NCI-H146 treated with DMSO at 0.1 percent for 48 hours (cell line): Measurements from ENCODE around the gene DCP2.

Source experiments
- DNase-seq: peaks from one replicate; lab custom pipeline; 2025; ENCODE audit not compliant: unreplicated experiment; lab: John Stamatoyannopoulos, UW

DCP2 gene

GRCh38 chr5:113042491-113043243, 66.1 kb downstream of the DCP2 start:
- DNase-seq = no peak

DNA sequence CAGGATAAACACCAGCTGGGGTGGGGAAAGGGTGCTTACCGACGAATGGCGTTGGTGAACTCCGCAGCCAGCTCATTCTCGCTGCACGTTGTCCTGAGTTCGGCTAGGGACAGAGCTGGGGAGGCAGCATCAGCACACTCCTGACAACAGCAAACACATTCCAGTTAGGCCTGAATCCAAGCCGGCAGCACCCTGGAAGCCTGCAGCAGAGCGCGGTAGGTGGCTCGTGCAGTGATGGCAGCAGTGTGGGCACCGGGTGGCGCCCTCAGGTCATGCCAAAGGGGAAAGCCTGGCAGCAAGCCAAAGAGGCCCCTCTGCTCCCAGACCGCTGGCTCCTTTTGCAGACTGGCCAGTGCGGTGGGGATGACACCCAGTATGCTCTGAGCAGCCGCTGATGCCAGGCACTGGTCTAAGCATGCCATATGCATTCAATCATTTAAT, 66.9 kb downstream of the DCP2 start:
- DNase-seq = no peak

- DNase-seq = no peak
Observed at GRCh38 chr5:113044776-113045465, 68.3 kb downstream of the DCP2 start.

- DNase-seq = no peak
Observed at GRCh38 chr5:113047234-113047633, 70.6 kb downstream of the DCP2 start.

- no peak for DNase-seq
Observed at GRCh38 chr5:113047733-113048652, 71.4 kb downstream of the DCP2 start.

DNA sequence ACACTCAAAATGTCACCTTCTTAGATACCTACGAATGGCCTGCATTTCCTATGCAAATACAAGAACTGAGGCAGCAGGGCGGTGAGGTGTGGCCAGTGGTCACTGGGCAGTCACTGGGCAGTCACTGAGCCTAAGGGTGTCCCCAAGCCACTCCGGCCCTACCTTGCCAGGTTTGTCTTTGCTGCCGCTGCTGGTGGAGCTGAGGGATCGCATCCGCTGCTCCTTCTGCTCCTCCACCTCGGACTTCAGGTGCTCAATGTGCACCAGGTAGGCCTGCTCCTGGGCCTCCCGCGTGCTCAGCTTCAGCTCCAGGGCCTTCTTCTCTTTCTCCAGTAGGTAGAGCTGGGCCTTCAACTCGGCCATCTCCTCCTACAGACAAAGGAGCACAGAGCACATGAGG, 72.3 kb downstream of the DCP2 start:
- DNase-seq = no peak

DNA sequence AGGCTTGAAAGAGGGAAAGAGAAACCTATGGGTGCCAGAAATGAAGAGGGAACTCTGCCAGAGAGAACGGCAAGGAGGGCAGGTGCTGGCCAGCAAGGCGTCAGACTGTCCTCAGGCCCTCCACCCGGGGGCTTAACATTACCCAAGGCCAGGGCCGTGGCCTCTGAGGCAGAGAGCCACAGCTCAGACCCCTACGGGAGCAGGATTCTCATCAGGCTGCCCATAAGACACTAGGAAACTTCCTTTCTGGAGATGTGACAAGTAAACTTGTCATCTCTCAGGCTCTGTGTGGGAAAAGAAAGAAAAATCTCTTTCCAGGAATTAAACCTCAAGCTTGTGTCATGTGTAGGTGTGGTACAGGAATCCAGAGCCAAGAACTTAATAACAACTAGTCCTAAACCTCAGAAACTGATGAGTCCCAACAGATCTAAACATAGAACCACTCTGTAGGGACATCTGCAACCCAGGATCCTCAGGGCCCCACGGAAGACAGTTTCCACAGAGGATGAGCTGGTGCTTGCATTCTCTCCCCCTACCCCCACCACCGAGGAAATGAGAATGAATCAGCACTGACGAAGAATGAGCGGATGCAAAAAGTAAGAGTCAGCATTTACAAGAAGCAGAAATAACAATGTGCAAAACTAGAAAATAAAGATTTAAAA, 74.3 kb downstream of the DCP2 start:
- no peak for DNase-seq

- DNase-seq = no peak
Observed at GRCh38 chr5:113052041-113052795, 75.6 kb downstream of the DCP2 start.

DNA sequence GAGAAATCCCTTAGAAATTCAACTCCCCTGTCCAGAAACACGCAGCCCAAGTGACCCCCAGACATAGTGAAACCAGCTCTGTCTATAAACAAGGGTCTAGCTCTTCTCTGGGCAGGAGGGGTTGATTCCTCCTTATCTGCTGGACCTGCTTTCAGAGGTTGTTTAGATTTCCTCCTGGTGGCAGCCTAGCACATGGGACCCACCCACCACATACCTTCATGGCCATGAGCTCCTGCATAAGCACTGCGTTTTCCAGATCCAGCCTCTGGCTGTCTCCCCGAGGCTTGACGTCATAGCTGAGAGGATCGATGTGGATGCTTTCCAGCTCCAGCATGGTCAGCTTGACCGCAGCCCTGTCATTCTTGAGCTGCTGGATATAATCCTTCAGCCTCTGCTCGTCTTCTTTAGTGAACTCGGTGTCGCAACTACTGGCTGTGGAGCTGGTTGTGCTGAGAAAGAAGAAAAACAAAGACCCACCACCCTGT, 77.0 kb downstream of the DCP2 start:
- DNase-seq = no peak

GRCh38 chr5:113054899-113055298, 78.3 kb downstream of the DCP2 start:
- DNase-seq = no peak

- no peak for DNase-seq
Observed at GRCh38 chr5:113056988-113057387, 80.4 kb downstream of the DCP2 start.

DNA sequence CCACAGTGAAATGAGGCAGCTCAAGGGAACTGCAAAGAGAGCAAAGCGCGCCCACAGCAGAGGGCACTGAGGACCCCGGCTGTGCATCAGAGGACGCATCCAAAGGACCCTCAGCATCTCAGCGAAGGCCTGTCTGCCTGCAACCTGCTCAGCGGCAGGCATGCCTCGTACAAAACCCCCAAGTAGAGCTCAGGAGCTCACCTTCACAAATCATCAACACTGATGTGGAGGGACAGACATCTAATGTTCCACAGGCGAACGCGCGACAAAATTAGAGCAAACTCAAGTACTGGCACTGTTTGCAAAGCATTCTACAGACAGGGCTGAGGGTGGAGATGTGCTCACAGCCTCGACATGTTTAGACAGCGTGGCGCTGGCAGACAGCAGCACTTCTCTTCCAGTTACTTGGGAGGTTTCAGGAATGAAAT, 81.0 kb downstream of the DCP2 start:
- no peak for DNase-seq

DNA sequence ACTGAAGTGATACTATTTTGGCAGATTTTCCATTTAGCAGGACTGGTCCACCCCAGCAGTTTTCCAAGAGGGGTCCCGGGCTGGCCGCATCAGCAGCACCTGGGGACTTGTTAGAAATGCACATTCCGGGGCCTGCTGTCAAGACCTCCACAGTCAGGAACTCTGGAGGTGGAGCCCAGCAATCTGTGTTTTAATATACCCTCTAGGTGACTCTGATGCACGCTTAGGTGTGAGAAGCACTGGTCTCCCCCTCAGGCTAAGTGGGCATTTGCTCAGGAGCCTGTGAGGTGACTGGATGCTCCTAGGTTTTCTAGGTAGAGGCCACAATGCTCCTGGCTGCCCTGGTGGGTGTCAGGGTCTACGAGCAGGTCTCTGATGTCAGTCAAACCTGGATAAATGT, 81.7 kb downstream of the DCP2 start:
- no peak for DNase-seq

DNA sequence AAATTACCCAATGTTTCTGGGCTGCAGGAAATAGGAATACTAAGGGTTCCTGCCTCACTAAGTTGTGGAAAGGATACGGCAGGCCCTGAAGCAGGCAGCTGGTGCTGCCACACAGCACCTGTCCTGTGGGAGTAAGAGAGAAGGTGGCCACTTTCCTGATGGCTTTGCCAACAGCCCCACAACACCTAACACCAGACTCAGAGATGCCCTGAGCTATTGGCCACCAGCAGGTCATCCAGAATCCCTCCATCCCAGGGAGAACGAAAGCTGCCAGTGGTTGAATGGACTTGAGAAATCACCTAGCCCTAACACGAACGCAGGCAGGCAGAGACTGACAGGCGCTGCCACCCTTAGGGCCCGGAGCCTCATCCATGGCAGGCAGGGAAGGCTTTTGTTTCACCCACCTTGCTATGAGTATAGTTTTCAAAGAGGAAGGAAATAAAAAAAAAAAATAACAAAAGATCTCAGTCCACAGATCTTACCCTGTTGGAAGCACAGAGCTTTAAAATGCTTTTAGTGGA, 82.2 kb downstream of the DCP2 start:
- no peak for DNase-seq

GRCh38 chr5:113059232-113060040, 82.8 kb downstream of the DCP2 start:
- DNase-seq = peak; percentile 35

DNA sequence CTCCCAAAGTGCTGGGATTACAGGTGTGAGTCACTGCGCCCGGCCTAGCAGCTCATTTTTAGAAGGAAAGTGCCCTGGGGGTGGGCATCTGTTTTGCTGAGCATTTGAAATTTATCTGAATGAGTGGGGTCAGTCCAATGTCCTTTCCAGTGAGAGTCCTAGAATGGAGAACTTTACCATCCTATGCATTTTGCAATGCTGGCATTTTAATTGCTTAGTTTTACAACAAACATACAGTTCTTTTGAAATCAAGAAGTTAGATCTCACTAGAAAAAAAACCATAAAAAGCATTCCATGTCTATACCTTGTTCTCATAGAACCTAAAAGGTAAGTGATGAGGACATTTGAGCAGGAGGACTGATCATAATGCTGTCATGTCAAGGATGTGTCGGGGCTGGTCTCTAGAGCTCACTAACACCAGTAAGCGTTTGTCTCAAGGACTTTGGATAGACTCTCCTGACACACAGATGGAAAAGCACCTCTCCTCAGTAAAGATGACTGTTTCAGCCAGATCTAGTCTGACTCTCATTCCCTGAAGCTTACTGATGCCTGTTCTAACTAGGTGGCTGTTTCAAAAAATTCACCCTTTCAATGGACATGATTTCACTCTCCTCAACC, 83.9 kb downstream of the DCP2 start:
- DNase-seq = no peak

DNA sequence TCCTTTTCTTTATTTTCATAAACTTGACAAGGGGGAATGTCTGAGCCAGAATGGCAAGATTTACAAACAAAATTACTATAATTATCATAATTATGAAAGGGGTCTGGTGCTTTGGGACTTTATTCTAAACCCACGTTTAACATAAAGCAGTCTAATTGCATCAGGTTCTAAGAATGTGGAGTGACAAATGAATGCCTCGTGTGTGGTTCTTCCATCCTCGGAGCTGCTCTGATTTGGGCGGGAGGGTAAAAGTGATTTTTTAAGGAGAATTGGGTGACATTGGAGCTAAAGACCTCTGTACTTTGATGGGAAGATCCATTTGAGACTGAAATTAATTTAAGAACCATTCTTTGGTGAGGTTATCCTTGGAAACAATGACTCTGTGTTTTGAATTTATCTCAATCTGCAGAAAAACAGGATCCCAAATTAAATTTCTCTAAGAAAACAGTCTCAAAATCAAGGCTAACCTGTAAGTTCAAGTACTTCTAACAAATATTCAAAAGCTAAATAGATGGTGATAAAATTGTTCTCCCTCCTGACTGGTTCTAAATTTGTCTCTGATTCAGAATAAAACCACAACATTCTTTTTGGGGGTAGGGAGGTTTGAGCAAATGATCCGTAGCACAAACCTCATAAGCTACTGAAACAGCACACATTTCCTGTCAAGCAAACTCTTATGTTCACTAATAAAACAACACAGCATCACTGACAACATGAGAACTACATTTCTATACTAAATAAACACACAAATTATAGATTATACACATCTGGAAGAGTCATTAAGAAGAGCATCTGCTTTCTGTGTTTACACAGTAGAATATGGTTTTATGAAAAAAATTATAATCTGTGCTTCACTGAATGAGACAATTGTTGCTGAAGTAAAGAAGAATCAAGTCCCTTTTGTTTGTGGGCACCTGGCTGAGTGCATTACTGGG, 85.5 kb downstream of the DCP2 start:
- DNase-seq = peak; percentile 67
